Measurements from ENCODE around the gene SERTAD4.

SERTAD4 gene

DNA sequence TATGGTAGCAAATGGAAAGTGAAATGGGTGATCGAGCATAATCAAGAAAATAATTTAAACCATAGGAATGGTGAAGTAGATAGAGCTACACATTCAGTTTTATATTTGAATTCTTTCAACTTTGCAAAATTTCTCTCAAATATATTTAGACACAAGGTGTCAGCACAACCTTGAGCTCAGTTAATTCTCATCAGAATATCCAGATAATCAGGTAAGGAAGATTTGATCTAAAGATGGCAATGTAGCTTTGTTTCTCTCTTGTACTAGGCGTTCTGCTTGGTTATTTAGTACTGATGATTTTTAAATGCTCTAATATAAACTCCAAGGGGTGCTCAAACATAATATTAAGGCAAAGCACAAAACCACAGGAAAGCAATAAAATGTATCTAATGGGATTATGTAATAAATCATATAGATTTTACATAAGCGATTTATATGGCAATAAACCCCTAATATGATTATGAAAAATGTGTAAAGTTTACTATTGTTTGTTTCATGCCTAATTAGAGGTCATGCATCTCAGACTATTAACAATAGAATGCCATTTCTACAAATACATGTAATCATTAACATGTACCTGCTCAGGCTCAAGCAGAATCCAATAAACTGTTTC is 32.4 kb upstream of the SERTAD4 start:
- TF ChIP-seq, protein P1, sequence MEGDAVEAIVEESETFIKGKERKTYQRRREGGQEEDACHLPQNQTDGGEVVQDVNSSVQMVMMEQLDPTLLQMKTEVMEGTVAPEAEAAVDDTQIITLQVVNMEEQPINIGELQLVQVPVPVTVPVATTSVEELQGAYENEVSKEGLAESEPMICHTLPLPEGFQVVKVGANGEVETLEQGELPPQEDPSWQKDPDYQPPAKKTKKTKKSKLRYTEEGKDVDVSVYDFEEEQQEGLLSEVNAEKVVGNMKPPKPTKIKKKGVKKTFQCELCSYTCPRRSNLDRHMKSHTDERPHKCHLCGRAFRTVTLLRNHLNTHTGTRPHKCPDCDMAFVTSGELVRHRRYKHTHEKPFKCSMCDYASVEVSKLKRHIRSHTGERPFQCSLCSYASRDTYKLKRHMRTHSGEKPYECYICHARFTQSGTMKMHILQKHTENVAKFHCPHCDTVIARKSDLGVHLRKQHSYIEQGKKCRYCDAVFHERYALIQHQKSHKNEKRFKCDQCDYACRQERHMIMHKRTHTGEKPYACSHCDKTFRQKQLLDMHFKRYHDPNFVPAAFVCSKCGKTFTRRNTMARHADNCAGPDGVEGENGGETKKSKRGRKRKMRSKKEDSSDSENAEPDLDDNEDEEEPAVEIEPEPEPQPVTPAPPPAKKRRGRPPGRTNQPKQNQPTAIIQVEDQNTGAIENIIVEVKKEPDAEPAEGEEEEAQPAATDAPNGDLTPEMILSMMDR (IDR thresholded peaks at IDR 0.05; ENCODE audit: control extremely low read depth, extremely low read depth, low read depth, missing control alignments), result no peak
- no peak for DNase-seq (ENCODE audit: extremely low spot score)
- ChIA-PET POLR2A (no interaction called here), CTCF (no interaction called here)

DNA sequence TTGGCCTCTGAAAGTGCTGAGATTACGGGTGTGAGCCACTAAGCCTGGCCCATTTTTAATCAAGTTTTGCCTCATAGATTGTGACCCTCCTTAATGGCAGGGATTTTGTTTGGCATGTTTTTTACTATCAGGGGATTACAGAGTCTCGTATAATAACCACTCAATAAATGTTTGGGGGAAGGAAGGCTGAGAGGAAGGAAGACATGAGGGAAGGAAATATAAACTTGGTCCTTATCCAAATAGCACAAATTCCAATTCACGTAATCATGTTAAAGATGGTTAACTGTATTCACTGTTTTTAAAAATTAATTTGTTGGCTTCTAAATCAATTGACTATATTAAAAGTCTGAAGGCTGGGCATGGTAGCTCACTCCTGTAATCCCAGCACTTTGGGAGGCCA is 30.9 kb upstream of the SERTAD4 start:
- ChIA-PET CTCF (no interaction called here), POLR2A (no interaction called here)
- no peak for DNase-seq (ENCODE audit: extremely low spot score)
- TF ChIP-seq, protein P1 (IDR thresholded peaks at IDR 0.05; ENCODE audit: control extremely low read depth, extremely low read depth, low read depth, missing control alignments), result no peak

DNA sequence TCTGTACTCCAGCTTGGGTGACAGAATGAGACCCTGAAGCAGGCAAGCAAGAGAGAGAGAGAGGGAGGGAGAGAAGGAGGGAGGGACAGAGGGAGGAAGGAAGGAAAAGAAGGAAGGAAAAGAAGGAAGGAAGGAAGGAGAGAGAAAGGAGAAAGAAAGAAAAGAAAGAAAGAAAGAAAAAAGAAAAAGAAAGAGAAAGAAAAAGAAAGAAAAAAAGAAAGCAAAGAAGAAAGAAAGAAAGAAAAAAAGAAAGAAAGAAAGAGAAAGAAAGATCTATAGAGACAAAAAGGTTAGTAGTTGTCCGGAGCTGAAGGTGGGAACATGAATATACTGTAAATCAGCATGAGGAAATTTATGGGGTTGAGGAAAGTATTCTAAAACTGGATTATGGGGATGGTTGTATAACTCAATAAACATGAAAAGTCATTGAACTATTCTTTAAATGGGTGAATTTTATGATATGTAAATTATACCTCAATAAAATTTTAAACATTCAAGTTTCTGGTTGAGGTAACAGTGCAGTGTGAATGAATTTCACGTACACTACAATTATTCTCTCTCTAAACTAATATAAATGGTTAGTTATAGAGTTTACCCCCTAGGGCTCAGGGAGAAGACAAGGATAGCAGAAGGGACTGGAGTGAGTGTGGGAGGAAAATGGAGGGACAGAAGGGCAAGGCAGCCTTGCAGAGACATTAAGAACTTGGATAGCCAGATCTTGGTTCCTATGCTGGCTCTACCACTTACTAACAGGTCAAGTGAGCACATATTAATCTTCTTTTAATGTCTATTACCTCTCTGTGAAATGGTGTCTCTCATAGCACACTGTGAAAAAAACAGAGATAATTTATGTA is 24.8 kb upstream of the SERTAD4 start:
- no peak for DNase-seq (ENCODE audit: extremely low spot score)
- POLR2A ChIA-PET, result no interaction called here
- TF ChIP-seq, protein P1 (IDR thresholded peaks at IDR 0.05; ENCODE audit: control extremely low read depth, extremely low read depth, low read depth, missing control alignments), result no peak
- CTCF ChIA-PET, result no interaction called here

DNA sequence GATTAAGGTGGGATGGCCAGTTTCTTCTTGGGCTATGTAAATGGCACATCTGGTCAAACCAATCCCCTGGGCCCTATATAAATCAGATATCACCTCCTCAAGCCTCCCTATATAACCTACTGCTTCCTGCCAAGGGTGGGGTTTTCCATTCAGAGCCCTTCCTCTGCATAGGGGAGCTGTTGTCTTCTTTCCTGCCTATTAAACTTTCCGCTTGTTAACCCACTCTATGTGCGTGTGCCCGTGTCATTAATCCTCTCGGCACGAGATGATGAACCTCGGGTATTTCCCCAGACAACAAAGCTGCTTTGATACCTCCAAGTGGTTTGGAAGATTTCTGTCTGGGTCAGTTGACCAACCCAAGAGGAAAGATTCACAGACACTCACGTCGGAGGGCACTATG is 19.3 kb upstream of the SERTAD4 start:
- TF ChIP-seq, protein P1 (IDR thresholded peaks at IDR 0.05; ENCODE audit: control extremely low read depth, extremely low read depth, low read depth, missing control alignments), result no peak
- no peak for DNase-seq (ENCODE audit: extremely low spot score)
- ChIA-PET POLR2A (no interaction called here), CTCF (no interaction called here)

DNA sequence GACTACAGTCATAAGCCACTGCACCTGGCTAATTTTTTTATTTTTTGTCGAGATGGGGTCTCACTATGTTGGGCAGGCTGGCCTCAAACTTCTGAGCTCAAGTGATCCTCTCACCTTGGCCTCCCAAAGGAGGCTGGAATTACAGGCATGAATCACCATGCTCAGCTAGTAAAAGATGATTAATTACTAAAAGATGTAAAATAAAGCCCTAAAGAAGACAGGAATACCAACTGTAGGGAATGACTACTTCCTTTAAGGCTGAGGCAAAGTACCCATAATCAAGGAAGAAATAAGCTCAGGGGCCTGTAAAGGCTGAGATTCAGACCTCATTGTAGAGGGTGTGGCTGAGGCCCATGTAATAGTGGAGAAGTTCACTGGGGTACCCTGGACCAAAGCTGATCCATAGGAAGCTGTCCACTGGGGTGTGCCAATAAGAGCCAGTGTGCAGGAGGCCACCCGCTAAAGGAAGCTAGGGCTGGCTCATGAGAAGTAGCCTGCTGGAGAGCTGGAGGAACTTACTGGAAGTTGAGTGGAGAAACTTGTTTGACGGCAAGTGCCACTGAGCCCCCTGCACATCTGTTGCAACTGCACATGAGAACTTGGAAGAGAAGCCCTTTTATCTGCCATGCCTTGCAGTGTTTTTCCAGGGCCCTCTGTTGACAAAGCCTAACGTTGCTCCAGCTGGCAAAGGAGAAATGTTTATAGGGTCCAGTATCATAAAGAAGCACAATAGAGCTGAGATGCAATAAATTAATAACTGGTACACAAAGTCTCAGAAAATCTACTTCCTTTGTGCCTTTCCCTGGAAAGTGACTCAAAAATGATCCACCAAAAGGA is 17.8 kb upstream of the SERTAD4 start:
- POLR2A ChIA-PET, result no interaction called here
- CTCF ChIA-PET, result no interaction called here
- no peak for DNase-seq (ENCODE audit: extremely low spot score)
- TF ChIP-seq, protein P1 (IDR thresholded peaks at IDR 0.05; ENCODE audit: control extremely low read depth, extremely low read depth, low read depth, missing control alignments), result no peak

DNA sequence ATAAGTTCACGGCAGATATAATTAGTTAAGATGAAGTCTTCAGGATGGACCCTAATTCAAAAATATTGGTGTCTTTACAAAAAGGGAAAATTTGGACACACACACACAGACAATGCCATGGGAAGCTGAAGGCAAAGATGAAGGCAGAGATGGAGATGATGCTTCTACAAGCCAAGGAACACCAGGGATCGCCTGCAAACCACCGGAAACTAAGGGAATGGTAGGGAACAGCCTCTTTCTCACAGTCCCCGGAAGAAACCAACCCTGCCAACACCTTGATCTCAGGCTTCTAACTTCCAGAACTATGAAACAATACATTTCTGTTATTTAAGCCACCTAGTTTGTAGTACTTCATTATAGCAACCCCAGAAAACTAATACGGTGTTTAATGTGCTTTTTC is 15.1 kb upstream of the SERTAD4 start:
- CTCF ChIA-PET, result no interaction called here
- POLR2A ChIA-PET, result no interaction called here
- TF ChIP-seq, protein P1 (IDR thresholded peaks at IDR 0.05; ENCODE audit: control extremely low read depth, extremely low read depth, low read depth, missing control alignments), result no peak
- DNase-seq (ENCODE audit: extremely low spot score), result no peak

Measured in GM10248 (cell line).